Measurements from ENCODE around the gene DYNLT2B. TPM values are rescaled to one million over a fixed set of nuclear protein-coding genes. Genes with fewer than 3 reads are reported as not detected.
"Not testable (repeated sequence)": the region's sequence is repeated elsewhere in the genome, so short reads cannot be mapped to it uniquely, and the experiment has no call there.

The DYNLT2B gene
- polyA plus RNA-seq, 3 donors = 2.5 to 3.0 (median 2.7) TPM

DNA sequence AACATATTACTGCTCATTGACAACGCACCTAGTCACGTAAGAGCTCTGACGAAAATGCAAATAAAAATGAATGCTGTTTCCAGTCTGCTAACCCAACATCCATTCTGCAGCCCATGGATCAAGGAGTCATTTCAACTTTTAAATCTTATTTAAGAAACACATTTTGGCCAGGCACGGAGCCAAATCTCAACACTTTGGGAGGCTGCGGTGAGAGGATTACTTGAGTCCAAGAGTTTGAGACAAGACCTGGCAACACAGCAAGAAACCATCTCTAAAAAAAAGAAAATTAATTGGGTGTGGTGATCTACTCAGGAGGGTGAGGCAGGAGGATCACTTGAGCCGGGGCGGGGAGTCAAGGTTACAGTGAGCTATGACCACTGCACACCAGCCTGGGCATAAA is 42.5 kb upstream of the DYNLT2B start:
- intact Hi-C loops (cut with micrococcal nuclease) = no loop called here
- Histone ChIP-seq H3K9ac (ENCODE audit: insufficient read depth, low read length, poor library complexity, severe bottlenecking) (no peak overlapping the region), H3K27me3 (ENCODE audit: control insufficient read depth in 2 of 2, insufficient read depth in 2 of 2, low read length in 2 of 2) (no peaks in the 10 kb centered on the region), H3K79me2 (ENCODE audit: insufficient read depth, low read length) (peaks cover 4% of the 10 kb centered on the region), H3K4me3 (replicated peaks in 1 of 3; ENCODE audit: low read depth in 2 of 3, low read length in 3 of 3) (no peak overlapping the region), H3K4me1 (ENCODE audit: control insufficient read depth in 1 of 2, insufficient read depth in 2 of 2, low read length in 2 of 2) (peaks cover 4 to 5% of the 10 kb centered on the region in 2 donors), H3K27ac (ENCODE audit: low read depth in 1 of 2, low read length in 2 of 2) (no peak overlapping the region), H4K20me1 (ENCODE audit: insufficient read depth, low read length) (peaks cover 5% of the 10 kb centered on the region), H2AFZ (ENCODE audit: insufficient read depth, low read depth, low read length, poor library complexity, severe bottlenecking) (no peak overlapping the region), H3K9me3 (replicated peaks in 1 of 2; ENCODE audit: control insufficient read depth in 1 of 2, insufficient read depth in 1 of 2, low read length in 2 of 2) (no peaks in the 10 kb centered on the region), H3K36me3 (replicated peaks in 1 of 2; ENCODE audit: control insufficient read depth in 1 of 2, insufficient read depth in 2 of 2, low read length in 2 of 2) (peaks cover 55 to 79% of the 10 kb centered on the region in 2 donors), H3K4me2 (replicated peaks; ENCODE audit: extremely low read depth, low read length, poor library complexity, severe bottlenecking) (no peak overlapping the region)
- Mint-ChIP-seq H3K4me3 (no peak overlapping the region), H3K27ac (no peak overlapping the region), H3K9me3 (peaks cover 0 to 2% (median 0%) of the 10 kb centered on the region in 7 donors), H3K36me3 (peaks cover 75 to 87% of the 10 kb centered on the region in 2 donors), H3K27me3 (ENCODE audit: low read depth in 3 of 3) (no peaks in the 10 kb centered on the region), H3K4me1 (peaks cover 6% of the 10 kb centered on the region)
- DNase-seq = no peak
- TF ChIP-seq, protein P1, sequence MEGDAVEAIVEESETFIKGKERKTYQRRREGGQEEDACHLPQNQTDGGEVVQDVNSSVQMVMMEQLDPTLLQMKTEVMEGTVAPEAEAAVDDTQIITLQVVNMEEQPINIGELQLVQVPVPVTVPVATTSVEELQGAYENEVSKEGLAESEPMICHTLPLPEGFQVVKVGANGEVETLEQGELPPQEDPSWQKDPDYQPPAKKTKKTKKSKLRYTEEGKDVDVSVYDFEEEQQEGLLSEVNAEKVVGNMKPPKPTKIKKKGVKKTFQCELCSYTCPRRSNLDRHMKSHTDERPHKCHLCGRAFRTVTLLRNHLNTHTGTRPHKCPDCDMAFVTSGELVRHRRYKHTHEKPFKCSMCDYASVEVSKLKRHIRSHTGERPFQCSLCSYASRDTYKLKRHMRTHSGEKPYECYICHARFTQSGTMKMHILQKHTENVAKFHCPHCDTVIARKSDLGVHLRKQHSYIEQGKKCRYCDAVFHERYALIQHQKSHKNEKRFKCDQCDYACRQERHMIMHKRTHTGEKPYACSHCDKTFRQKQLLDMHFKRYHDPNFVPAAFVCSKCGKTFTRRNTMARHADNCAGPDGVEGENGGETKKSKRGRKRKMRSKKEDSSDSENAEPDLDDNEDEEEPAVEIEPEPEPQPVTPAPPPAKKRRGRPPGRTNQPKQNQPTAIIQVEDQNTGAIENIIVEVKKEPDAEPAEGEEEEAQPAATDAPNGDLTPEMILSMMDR (IDR thresholded peaks at IDR 0.05) = no peak
- 100% methylated on average over 3 of the region's 7 CpGs for WGBS (ENCODE audit: insufficient coverage)

DNA sequence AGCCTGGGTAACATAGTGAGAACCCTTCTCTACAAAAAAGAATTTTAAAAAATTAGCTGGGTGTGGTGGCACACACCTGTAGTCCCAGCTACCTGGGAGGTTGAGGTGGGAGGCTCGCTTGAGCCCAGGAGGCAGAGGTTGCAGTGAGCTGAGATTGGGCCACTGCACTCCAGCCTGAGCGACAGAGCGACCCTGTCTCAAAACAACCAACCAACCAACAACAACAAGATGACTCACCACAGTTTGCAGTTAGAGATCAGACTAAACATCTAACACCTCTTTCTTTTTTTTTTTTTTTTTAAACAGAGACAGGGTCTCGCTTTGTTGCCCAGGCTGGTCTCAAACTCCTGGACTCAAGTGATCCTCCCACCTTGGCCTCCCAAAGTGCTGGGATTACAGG is 40.5 kb upstream of the DYNLT2B start:
- intact Hi-C loops (cut with micrococcal nuclease) = loop anchor here in 1 of 2 donors (5.0 kb wide), 1 partner anchor 41 kb away; the partner anchor contains the start of gene DYNLT2B
- not testable (repeated sequence) for H3K4me3 Mint-ChIP-seq; H3K4me3 ChIP-seq (replicated peaks in 1 of 3; ENCODE audit: low read depth in 2 of 3, low read length in 3 of 3); H3K4me1 Mint-ChIP-seq; DNase-seq; H2AFZ ChIP-seq (ENCODE audit: insufficient read depth, low read depth, low read length, poor library complexity, severe bottlenecking); H3K27ac ChIP-seq (ENCODE audit: low read depth in 1 of 2, low read length in 2 of 2); H3K9me3 Mint-ChIP-seq; H3K4me2 ChIP-seq (replicated peaks; ENCODE audit: extremely low read depth, low read length, poor library complexity, severe bottlenecking); H3K27me3 ChIP-seq (ENCODE audit: control insufficient read depth in 2 of 2, insufficient read depth in 2 of 2, low read length in 2 of 2); H4K20me1 ChIP-seq (ENCODE audit: insufficient read depth, low read length); H3K4me1 ChIP-seq (ENCODE audit: control insufficient read depth in 1 of 2, insufficient read depth in 2 of 2, low read length in 2 of 2); H3K27me3 Mint-ChIP-seq (ENCODE audit: low read depth in 3 of 3); H3K79me2 ChIP-seq (ENCODE audit: insufficient read depth, low read length); H3K9ac ChIP-seq (ENCODE audit: insufficient read depth, low read length, poor library complexity, severe bottlenecking); H3K9me3 ChIP-seq (replicated peaks in 1 of 2; ENCODE audit: control insufficient read depth in 1 of 2, insufficient read depth in 1 of 2, low read length in 2 of 2)
- Mint-ChIP-seq H3K27ac (peak overlapping the region in 1 of 7 donors; percentile 42), H3K36me3 (peaks cover 80 to 93% of the 10 kb centered on the region in 2 donors)
- WGBS (ENCODE audit: insufficient coverage) = no CpG with 5 or more reads among the region's 4 CpGs
- H3K36me3 ChIP-seq (replicated peaks in 1 of 2; ENCODE audit: control insufficient read depth in 1 of 2, insufficient read depth in 2 of 2, low read length in 2 of 2) = peaks cover 71 to 95% of the 10 kb centered on the region in 2 donors
